Measurements from ENCODE around the gene VPS26B.

Gene VPS26B

GRCh38 chr11:134266841-134267251, 42.4 kb downstream of the VPS26B start:
- peak in 1 of 2 experiments; percentile 23 for DNase-seq (ENCODE audit: low read depth in 1 of 2, low spot score in 1 of 2)
- no peak overlapping the region for H3K27ac ChIP-seq (replicated peaks)
- no peak for TF ChIP-seq GABPA (IDR thresholded peaks at IDR 0.05; ENCODE audit: low read depth)
- TF ChIP-seq CTCF (IDR thresholded peaks at IDR 0.05; ENCODE audit: insufficient read depth, low read length) = no peak
- no peak for TF ChIP-seq REST (IDR thresholded peaks at IDR 0.05; ENCODE audit: insufficient replicate concordance, low read depth)
- no peak for TF ChIP-seq POLR2AphosphoS5 (IDR thresholded peaks at IDR 0.05; ENCODE audit: low read depth)
- TF ChIP-seq SPI1 (IDR thresholded peaks at IDR 0.05; ENCODE audit: borderline replicate concordance, low read depth) = no peak
- no peak overlapping the region for H3K4me3 ChIP-seq (replicated peaks; ENCODE audit: insufficient read depth, low read length)
- H3K27me3 ChIP-seq (ENCODE audit: insufficient read depth, poor library complexity, severe bottlenecking) = no peaks in the 10 kb centered on the region

- no peak for TF ChIP-seq CTCF (IDR thresholded peaks at IDR 0.05; ENCODE audit: insufficient read depth, low read length)
- no peak for TF ChIP-seq REST (IDR thresholded peaks at IDR 0.05; ENCODE audit: insufficient replicate concordance, low read depth)
- TF ChIP-seq GABPA (IDR thresholded peaks at IDR 0.05; ENCODE audit: low read depth) = no peak
- no peak for TF ChIP-seq POLR2AphosphoS5 (IDR thresholded peaks at IDR 0.05; ENCODE audit: low read depth)
- no peak for TF ChIP-seq SPI1 (IDR thresholded peaks at IDR 0.05; ENCODE audit: borderline replicate concordance, low read depth)
- Histone ChIP-seq H3K27me3 (ENCODE audit: insufficient read depth, poor library complexity, severe bottlenecking) (peaks cover under 1% of the 10 kb centered on the region), H3K4me3 (replicated peaks; ENCODE audit: insufficient read depth, low read length) (no peak overlapping the region), H3K27ac (replicated peaks) (no peak overlapping the region)
- no peak for DNase-seq (ENCODE audit: low read depth in 1 of 2, low spot score in 1 of 2)
Observed at GRCh38 chr11:134267461-134267860, 43.0 kb downstream of the VPS26B start.

- TF ChIP-seq SPI1 (IDR thresholded peaks at IDR 0.05; ENCODE audit: borderline replicate concordance, low read depth) (no peak), GABPA (IDR thresholded peaks at IDR 0.05; ENCODE audit: low read depth) (no peak), REST (IDR thresholded peaks at IDR 0.05; ENCODE audit: insufficient replicate concordance, low read depth) (no peak), CTCF (IDR thresholded peaks at IDR 0.05; ENCODE audit: insufficient read depth, low read length) (no peak), POLR2AphosphoS5 (IDR thresholded peaks at IDR 0.05; ENCODE audit: low read depth) (no peak)
- no peak overlapping the region for H3K4me3 ChIP-seq (replicated peaks; ENCODE audit: insufficient read depth, low read length)
- peaks cover 6% of the 10 kb centered on the region for H3K27me3 ChIP-seq (ENCODE audit: insufficient read depth, poor library complexity, severe bottlenecking)
- no peak for DNase-seq (ENCODE audit: low read depth in 1 of 2, low spot score in 1 of 2)
- H3K27ac ChIP-seq (replicated peaks) = no peak overlapping the region
Observed at GRCh38 chr11:134267966-134268365, 43.5 kb downstream of the VPS26B start.
